ENCODE results near the gene CKMT2.

DNA sequence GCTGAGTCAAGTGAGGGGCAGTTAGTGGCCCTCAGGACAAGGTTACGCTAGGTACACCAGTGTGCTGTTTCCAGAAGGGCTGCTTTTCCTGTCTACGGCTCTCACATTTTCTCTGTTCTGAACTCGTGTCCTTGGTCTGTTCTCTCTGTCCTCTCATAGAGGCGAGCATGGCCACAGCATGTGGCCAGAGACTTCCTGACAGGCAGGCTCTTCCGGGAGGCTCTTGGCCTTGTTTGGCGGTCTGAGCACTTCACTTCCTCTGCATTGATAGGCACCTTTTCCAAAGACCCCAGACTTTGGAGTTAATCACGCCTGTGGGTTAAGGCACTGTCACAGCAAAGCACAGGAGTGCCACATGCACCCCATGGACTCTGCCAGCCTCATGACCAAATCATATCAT, 1.2 kb downstream of the CKMT2 start:
- TF ChIP-seq, protein P1, sequence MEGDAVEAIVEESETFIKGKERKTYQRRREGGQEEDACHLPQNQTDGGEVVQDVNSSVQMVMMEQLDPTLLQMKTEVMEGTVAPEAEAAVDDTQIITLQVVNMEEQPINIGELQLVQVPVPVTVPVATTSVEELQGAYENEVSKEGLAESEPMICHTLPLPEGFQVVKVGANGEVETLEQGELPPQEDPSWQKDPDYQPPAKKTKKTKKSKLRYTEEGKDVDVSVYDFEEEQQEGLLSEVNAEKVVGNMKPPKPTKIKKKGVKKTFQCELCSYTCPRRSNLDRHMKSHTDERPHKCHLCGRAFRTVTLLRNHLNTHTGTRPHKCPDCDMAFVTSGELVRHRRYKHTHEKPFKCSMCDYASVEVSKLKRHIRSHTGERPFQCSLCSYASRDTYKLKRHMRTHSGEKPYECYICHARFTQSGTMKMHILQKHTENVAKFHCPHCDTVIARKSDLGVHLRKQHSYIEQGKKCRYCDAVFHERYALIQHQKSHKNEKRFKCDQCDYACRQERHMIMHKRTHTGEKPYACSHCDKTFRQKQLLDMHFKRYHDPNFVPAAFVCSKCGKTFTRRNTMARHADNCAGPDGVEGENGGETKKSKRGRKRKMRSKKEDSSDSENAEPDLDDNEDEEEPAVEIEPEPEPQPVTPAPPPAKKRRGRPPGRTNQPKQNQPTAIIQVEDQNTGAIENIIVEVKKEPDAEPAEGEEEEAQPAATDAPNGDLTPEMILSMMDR (IDR thresholded peaks at IDR 0.05): no peak
- no peak for TF ChIP-seq TCF7L2 (IDR thresholded peaks at IDR 0.05; ENCODE audit: low read depth, low read length)
- TF ChIP-seq, protein P2, sequence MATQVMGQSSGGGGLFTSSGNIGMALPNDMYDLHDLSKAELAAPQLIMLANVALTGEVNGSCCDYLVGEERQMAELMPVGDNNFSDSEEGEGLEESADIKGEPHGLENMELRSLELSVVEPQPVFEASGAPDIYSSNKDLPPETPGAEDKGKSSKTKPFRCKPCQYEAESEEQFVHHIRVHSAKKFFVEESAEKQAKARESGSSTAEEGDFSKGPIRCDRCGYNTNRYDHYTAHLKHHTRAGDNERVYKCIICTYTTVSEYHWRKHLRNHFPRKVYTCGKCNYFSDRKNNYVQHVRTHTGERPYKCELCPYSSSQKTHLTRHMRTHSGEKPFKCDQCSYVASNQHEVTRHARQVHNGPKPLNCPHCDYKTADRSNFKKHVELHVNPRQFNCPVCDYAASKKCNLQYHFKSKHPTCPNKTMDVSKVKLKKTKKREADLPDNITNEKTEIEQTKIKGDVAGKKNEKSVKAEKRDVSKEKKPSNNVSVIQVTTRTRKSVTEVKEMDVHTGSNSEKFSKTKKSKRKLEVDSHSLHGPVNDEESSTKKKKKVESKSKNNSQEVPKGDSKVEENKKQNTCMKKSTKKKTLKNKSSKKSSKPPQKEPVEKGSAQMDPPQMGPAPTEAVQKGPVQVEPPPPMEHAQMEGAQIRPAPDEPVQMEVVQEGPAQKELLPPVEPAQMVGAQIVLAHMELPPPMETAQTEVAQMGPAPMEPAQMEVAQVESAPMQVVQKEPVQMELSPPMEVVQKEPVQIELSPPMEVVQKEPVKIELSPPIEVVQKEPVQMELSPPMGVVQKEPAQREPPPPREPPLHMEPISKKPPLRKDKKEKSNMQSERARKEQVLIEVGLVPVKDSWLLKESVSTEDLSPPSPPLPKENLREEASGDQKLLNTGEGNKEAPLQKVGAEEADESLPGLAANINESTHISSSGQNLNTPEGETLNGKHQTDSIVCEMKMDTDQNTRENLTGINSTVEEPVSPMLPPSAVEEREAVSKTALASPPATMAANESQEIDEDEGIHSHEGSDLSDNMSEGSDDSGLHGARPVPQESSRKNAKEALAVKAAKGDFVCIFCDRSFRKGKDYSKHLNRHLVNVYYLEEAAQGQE (IDR thresholded peaks at IDR 0.05; ENCODE audit: insufficient read depth in 1 of 2, low read depth in 2 of 2, low read length in 1 of 2): no peak
- TF ChIP-seq SIN3A (IDR thresholded peaks at IDR 0.05; ENCODE audit: borderline replicate concordance, insufficient read depth, low read depth, low read length): no peak
